ENCODE measurements around the gene CTF1.
"Not testable (repeated sequence)": the region's sequence is repeated elsewhere in the genome, so short reads cannot be mapped to it uniquely, and the experiment has no call there.

Gene CTF1

DNA sequence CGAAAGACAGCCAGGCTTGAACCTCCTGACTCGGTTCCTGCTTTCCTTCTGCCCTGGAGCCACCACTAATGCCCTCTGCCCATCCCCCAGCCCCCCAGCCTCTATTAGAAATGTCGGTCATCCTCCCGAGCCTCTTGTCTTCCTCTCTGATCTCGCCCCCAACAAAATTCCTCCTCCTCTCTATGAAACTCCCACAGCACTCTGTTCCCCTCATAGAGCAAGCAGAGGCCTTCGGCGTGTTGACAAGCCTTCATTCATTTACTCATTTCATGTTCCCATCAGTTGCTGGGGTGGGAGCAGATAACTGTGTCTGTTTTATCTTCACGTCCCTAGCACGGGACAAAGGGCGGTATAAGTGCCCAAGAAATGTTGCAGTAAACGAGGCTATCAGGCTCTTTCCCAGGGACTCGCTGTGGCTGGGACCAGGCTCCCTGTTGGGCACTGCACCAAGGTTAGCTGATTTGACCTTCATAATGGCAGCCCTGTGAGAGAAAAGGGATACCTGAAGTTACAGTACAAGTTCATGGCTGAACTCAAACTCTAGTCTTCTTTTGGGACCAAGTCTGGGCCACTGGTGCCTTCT is 34.7 kb downstream of the CTF1 start:
- DNase-seq (ENCODE audit: low read depth), result no peak

DNA sequence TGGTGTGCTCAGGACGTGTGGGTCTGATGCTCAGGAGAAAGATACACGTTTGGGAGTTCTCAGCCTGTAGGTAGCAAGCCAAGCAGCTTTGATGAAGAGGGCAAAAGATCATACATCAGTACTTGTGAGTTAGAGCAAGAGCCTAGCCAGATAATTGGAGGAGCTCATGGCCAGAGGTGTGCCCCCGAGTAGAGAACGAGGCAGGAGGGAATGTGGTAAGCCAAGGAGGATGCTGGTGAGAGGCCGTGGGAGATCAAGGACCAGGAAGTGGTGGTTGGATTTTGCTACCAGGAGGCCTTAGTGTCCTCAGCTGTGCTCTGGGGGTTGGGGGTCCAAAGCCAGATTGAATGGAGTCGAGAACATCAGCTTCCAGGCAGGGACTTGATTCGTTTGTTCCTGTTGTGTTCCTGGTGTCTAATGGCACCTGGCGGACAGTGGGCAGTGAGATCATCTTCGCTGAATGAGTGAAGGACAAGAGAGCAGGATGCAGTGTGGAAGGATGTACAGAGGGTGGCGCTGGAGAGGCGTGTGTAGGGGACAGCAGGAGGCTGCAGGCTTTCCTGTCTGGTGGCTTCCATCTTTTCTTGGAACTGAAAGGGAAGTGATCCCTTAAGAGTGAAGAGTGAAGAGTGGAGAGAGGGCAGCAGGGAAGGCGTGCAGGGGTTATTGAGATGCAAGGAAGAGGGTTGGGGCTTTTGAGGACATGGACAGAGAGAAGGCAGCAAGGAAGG is 38.6 kb downstream of the CTF1 start:
- no peak for DNase-seq (ENCODE audit: low read depth)

DNA sequence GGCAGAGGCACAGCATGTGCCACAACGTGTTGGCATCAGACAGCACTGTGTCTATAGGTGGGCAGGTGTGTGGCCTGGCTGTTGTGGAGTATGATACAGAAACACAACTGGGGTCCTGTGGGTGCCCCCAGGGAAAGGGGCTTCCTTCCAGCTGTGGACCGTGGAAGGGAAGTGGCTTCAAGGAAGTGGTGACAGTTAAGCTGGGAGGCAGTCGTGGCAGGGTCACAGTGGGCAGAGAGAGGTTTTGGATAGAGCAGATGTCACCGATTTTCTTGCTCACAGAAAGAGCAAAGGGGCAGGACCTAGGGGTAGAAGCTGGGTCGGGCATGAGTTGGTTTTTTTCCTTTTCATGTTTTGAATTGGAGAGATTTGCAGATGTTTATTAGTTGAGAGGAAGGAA is 41.3 kb downstream of the CTF1 start:
- DNase-seq (ENCODE audit: low read depth), result no peak

DNA sequence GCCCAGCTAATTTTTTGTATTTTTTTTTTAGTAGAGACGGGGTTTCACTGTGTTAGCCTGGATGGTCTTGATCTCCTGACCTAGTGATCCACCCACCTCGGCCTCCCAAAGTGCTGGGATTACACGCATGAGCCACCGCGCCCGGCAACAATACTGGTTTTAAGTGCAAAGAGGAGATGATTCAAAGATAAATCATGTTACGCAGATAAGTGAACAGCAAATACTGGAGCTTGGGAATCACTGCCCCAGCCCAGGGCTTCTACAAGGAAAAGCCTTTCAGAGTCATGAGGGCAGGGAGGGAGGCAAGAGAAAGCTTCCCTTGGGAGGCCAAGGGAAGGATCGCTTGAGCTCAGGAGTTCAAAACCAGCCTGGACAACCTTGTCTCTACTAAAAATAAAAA is 43.2 kb downstream of the CTF1 start:
- not testable (repeated sequence) for DNase-seq (ENCODE audit: low read depth)

DNA sequence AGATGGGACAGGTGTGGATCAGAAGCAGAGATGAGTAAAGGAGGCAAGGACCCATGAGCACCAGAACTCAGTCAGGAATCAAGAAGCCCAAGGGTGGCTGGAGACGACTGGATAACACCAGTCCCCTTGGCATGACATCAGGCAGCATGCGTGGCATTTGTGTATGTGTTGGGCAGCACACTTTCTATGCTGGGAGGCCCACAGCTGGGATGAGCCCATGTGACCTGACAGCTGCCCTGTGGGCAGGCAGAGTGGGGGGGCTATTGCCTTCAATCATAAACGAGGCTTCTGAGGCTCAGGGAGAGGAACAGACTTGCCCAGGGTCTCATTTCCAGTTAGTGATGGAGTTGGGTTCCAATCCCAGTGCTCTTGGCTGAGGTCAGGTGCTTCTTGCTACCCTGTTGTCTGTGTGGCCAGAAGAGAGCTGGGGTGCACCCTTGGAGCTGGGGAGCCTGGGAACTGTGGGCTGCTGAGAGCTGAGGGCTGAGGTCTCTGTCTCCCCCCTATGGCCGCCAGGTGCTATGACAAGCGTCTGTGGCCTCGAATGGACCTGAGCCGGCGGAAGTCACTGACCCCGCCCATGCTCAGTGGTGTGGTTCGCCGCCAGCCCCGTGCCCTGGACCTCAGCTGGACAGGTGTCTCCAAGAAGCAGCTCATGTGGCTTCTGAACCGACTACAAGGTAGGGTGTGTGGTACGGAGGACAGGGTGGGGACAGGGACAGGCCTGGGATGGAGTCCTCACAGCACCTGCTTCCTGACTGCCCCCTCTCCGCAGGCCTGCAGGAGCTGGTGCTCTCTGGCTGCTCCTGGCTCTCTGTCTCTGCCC is 45.4 kb downstream of the CTF1 start:
- DNase-seq (ENCODE audit: low read depth), result peak; percentile 26

DNA sequence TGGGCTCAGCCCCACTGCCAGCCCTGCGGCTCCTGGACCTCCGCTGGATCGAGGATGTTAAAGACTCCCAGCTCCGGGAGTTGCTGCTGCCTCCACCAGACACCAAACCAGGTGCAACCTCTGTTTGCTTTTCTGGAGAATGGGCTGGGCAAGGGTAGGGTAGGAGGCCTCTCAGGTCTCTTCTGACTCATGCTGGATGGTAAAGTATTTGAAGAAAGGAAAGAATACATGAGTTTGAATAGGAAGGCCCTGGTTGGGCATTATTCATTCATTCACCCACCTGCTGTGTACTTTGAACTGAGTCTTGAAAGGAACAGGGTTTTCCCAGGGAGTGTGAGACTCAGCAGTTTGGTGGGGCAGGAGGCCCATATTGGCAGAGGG is 46.0 kb downstream of the CTF1 start:
- DNase-seq (ENCODE audit: low read depth), result no peak

DNA sequence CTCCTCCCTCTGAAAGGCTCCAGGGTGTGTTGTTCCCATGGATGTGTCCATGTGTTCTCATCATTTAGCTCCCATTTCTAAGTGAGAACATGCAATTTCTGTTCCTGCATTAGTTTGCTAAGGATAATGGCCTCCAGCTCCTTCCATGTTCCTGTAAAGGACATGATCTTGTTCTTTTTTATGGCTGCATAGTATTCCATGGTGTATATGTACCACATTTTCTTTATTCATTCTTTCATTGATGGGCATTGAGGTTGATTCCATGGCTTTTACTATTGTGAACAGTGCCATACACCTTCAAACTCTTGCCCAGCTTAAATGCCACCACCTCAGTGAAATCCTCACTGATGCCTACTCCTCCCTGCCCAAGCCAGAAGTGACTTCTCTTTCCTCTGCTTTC is 47.9 kb downstream of the CTF1 start:
- no peak for DNase-seq (ENCODE audit: low read depth)

DNA sequence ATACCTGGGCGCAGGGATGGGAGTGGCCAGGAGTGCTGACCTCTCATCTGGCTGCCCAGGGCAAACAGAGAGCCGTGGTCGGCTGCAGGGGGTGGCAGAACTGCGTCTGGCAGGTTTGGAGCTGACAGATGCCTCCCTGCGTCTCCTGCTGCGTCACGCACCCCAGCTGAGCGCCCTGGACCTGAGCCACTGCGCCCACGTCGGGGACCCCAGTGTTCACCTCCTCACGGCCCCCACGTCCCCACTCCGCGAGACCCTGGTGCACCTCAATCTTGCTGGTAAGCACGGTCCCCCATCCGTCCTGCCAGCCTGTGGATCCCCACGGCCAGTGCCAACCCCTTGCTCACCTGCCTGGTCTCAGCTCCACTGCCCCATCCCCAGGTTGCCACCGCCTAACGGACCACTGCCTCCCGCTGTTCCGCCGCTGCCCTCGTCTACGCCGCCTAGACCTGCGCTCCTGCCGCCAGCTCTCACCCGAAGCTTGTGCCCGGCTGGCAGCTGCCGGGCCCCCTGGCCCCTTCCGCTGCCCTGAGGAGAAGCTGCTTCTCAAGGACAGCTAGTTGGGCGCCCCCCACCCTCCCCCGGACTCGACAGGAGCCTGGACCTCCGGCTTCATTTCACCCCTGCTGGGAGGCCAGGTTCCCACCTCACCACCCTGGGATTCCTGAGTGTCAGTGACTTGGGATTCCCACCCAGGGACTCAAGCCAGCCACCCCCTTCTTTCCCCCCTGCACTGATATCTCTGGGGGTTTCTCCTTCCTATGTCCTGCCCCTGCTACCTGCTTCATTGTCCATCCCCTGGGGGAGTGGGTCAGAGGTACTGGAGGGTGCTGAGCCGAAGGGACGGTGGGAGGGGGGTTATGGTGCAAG is 50.5 kb downstream of the CTF1 start:
- DNase-seq (ENCODE audit: low read depth), result no peak

DNA sequence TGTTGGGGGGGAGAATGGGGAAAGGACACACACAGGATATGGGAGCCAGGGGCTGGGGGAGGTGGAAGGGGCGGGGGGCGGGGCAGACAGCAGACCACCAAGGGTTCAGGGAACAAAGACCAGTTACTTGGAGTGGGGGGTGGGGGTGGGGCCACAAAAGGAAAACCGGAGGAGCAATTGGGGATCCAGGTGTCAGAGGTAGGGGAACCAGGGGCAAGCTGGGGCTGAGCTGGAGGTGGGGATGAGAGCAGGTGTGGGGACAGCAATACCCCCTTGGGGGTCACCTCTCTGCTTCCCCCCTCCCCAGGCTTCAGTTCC is 51.1 kb downstream of the CTF1 start:
- no peak for DNase-seq (ENCODE audit: low read depth)

DNA sequence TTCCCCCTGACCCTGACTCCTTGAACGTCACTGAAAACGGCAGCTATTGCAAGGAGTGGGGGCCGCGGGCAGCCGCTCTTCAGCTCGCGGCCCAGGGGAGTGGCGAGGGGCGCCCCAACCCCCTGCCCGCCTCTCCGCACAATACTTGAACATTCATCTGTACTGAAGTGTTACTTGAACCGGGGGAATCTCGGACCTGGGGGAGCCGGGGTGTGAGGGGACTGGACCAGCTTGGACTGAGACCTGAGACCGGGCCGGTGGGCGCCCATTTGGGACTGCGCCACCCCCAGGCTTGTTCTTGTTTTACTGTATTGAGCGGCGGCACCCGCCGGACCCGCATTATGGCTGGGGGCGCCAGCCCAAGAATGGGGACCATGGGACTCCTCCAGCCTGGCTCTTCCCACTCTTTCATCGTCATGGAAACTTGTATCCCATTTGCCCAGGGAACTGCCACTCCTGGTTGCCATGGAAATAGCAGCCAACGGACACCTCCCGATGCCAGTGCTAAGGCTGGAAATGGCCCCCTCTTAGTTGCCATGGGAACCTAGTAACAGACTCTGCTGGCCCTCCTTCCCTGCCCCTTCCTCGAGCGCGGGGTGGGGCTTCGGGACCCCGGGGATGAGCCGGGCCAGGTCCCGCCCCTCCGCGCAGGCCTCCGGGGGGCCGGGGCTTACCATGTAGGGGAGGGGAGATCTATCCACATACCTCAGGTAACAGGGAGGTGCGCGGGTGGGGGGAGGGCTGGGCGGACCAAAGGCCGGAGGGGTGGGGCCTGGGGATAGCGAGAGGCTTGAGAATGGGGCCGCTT is 51.6 kb downstream of the CTF1 start:
- DNase-seq (ENCODE audit: low read depth), result no peak

DNA sequence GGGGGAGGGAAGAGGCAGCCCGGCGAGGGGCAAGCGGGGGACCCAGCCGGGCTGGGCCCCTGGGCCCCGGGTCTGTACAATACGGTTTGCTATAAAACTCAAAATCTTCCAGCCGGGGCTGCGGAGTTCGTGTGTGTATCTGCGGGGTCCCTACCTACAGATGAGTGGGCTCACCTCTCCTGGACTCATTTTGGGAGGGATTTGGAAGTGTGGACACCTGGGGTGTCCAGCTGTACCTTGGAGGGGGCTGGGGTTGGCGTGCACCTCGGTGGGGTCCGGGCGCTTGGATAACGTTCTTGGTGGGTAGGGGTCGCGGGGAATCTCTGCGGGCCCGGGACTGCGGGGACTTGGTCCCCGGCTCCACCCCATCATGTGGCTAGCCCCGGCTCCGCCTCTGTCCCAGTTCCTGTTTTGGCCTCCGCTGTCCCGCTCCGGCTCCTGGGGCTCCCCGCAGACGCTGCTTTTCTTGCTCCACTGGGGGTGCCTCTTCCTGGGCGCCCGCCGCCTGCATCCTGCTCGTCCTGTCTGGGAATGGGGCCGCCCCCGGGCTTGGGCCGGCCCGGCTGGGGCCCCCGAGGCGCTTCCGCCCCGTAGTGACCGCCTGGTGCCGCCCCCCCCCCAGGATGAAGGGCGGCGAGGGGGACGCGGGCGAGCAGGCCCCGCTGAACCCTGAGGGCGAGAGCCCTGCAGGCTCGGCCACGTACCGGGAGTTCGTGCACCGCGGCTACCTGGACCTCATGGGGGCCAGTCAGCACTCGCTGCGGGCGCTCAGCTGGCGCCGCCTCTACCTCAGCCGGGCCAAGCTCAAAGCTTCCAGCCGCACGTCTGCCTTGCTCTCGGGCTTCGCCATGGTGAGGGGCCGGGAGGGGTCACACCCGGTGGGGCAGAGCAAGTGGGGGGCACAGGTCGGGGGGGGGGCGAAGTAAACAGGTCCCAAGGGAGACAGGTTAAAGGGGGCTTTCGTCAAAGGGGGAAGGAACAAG is 52.5 kb downstream of the CTF1 start, which contains the start of gene ORAI3:
Gene ORAI3 (plus strand): TSS at position 402 of the 983 bp plus-strand sequence. CDS start 222 bp downstream, at position 624.
- DNase-seq (ENCODE audit: low read depth), result peak; percentile 22

DNA sequence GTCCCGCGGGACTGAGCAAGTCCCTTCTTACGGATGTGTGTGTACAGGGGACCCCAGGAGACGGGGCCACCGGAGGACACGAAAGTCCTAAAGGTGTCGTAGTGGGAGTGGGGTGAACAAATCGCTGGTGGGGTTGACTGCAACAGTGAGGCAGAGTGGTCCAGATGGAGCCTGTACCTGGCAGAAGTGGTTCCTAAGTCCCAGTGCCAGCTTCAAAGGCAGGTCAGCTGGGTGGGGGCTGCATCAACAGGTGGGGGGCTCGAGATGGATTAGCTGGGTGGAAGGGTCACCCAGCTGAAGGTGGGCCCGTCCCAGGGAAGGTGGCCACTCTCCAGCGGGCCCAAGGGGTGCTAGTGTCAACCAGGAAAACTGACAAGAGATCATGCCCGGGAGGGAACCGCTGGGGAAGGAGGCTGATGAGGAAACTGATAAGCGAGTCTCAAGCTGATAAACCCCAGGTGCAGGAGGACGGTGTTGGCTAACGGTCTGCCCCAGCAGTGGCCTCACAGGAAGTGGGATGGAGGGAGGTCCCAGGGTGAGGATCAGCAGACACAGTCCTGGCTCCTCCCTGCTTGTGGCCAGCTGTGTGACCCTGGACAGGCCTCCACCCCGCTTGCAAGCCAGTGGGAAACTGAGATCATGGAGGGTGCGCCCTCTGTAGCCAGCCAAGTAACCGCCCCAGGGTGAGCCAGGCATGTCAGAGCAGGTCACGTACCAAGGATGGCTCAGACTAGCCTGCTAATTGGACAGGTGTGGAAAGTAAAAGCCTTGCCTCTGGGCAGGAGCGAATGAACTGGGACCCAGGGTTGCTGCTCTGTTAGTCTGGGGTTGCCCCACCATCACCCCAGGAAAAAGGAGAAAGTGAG is 53.5 kb downstream of the CTF1 start:
- no peak for DNase-seq (ENCODE audit: low read depth)

DNA sequence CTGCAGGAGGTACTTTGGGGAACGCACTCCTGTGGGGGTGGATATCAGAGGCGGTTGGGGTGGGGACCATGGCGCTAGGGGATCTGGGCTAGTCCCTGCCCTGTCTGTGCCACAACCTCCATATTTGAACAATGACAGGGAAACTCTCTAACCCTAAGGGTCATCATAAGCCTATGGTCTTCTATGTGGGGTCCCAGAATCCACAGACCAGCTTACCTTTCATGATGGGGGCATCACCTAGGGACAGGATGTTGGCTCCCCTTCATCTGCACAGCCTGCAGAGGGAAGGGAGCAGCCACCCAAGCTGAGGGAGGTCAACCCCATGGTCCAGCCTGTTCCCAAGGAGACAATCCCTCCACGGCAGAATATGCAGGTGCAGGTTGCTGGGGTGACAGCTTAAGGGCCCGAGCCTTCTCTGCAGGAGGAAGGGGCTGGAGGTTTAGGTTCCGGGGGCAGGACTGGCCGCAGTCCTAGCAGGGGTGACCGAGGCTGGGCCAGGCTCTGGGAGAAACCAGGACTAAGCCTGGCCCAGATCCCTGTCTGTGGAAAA is 54.2 kb downstream of the CTF1 start:
- DNase-seq (ENCODE audit: low read depth), result no peak

DNA sequence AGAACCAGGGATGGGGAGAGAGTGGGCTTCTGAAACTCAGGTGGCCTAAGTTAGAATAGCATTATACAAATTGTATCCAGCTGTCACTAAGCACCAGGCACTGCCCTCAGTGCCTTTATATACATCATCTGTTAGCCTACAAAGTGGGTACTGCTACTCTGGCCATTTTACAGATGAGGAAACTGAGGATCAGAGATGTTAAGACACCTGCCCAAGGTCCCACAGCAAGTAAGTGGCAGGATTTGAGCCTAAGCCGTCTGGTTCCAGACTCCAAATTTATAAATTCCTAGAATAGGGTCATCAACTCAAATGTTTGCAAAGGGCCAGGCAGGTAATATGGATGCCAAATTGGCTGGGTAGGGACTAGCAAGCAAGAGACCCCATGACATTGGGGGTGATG is 54.8 kb downstream of the CTF1 start:
- no peak for DNase-seq (ENCODE audit: low read depth)

DNA sequence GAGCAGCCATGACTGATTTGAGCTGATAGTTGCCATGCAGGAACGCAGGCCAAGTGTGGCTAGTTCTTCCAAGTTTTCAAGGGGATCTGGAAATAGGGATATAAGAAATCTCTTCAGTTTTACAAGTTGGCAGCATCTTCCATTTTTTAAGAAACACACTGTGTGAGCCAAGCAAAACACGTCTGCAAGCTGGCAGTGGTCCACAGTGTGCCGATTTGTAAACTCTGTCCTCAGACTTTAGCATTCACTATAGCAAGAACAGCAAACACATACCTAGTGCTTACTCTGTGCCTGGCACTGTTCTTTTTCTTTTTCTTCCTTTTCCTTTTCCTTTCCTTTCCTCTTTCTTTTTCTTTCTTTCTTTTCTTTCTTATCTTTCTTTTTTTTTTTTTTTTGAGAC is 55.3 kb downstream of the CTF1 start:
- no peak for DNase-seq (ENCODE audit: low read depth)

DNA sequence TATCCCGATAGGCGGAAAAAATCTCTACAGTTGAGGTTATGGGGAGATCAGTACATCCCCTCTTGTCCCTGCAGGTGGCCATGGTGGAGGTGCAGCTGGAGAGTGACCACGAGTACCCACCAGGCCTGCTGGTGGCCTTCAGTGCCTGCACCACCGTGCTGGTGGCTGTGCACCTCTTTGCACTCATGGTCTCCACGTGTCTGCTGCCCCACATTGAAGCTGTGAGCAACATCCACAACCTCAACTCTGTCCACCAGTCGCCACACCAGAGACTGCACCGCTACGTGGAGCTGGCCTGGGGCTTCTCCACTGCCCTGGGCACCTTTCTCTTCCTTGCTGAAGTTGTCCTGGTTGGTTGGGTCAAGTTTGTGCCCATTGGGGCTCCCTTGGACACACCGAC is 56.7 kb downstream of the CTF1 start:
- no peak for DNase-seq (ENCODE audit: low read depth)
